HG03159 (cell line): Measurements from ENCODE around the gene ATG10.

Source experiments
- ATAC-seq: cut with Tn5 transposase; IDR thresholded peaks from one replicate; pipeline ENCODE4 v1.9.1; 2021; ENCODE audit warnings: mild to moderate bottlenecking, moderate library complexity; ENCODE audit not compliant: unreplicated experiment

The ATG10 gene

GRCh38 chr5:82160948-82161347 is 189.1 kb downstream of the ATG10 start:
- ATAC-seq = no peak

GRCh38 chr5:82162573-82162972 is 190.8 kb downstream of the ATG10 start:
- no peak for ATAC-seq

DNA sequence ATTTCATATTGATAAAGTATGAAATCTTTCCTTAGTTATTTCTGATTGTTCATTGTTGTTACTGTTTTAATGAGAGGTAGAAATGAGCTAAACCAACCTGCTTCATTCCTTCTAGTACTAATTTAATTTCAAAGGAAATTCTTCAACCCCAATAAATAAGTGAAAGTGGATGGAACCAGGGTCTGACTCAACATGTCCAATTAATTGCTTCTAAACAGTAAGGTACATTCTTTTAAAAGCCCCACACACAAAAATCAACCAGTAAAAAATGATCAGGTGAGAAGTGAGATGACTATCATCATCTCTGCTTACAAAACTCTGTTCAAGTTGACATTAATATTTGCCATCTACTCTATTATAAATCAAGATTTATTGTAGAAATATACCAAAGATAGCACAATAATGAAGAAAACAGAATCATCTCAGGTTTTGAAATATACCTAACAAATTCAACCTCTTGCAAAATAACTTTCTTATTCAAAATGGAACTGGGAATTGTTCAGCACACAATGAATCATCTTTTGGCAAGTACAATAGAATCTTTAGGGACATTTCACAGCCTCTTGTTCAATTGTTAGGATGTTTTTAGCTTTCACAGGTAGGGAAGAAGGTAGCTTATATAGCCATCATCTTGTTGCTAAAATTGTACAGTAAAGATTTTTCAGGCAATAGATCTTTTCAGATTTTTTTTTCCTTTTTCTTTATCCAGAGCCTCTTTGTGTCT is 191.8 kb downstream of the ATG10 start:
- ATAC-seq = no peak

- ATAC-seq = no peak
Observed at GRCh38 chr5:82164176-82164976, 192.6 kb downstream of the ATG10 start.

GRCh38 chr5:82164977-82165713 is 193.3 kb downstream of the ATG10 start:
- ATAC-seq = no peak

DNA sequence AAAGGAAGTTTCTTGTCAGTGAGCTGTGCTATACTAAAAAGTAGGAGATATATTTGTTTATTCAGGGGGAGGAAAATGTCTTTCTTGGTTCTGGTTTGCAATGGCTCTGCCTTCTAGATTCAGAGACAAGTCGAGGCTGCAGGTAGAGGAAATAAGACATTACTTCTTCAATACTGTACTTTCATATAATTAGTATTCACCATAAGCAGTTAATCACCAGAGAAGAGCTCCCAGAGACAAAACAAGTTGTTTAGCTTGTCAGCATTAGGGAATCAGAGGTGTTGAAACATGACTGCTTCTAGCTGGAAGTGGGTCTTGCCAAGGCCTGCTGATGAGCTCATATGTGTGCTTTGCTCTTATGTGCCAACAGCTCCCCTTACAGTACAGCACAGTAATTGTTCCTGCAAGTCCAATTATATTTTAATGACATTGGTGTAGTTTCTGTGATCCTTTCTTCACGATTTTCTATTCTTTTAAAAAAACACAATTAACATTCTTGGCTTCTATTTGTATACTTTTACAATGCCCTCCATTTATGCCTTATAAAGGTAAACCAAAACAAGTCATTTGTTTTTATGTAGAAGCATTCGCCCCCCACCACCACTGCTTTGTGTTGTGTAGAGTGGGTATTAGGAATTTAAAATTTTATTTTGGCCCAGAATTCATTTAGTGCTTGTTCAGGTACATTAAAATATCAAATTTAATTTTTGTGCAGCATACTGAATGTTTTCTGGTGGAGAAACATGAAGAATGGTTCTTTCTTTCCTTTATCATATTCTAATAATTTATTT is 194.1 kb downstream of the ATG10 start:
- peak; percentile 88 for ATAC-seq

GRCh38 chr5:82167372-82167935 is 195.6 kb downstream of the ATG10 start:
- no peak for ATAC-seq

GRCh38 chr5:82168294-82168693 is 196.5 kb downstream of the ATG10 start:
- no peak for ATAC-seq

DNA sequence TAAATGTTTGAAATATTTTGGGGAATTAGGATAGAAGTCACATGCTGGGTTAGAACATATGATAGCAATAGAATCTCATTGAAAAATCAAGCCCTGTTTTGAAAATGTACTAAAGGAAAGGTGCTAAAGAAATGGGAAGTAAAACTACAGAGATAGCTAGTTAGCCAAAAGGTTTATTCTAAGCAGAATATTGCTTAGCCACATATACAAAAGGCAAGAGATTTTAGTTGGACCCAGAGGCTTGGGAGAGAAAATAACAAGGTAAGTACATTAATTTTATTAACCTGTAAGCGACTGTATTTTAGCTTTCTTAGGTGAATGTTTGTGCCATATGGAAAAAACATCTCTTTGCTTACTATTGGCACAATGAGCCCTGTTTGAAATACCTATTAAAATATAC is 198.1 kb downstream of the ATG10 start:
- no peak for ATAC-seq

- peak; percentile 98 for ATAC-seq
Observed at GRCh38 chr5:82174128-82174918, 202.5 kb downstream of the ATG10 start.

GRCh38 chr5:82174919-82175219 is 203.0 kb downstream of the ATG10 start:
- no peak for ATAC-seq

GRCh38 chr5:82176115-82176814 is 204.4 kb downstream of the ATG10 start:
- ATAC-seq = no peak

GRCh38 chr5:82178378-82178777 is 206.6 kb downstream of the ATG10 start:
- ATAC-seq = no peak

- no peak for ATAC-seq
Observed at GRCh38 chr5:82182662-82183061, 210.8 kb downstream of the ATG10 start.

- ATAC-seq = no peak
Observed at GRCh38 chr5:82183828-82184227, 212.0 kb downstream of the ATG10 start.

DNA sequence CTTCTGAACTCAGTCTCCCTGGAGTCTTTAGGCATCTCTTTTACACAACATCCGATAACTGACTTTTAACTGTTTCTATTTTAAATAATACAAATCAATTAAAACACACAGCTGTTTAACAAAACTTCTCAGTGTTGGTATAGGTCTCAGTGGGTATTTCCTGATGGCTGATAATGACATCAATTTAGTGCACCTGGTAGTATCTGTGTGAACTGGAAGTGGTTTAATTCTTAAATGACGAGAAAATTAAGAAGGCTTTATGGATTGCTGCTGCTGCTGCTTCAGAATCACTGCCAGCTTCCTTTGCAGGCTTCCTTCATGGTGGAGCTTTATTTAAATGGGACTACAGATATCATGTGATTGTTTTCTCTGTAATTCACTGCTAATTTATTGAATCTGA is 214.0 kb downstream of the ATG10 start:
- no peak for ATAC-seq

DNA sequence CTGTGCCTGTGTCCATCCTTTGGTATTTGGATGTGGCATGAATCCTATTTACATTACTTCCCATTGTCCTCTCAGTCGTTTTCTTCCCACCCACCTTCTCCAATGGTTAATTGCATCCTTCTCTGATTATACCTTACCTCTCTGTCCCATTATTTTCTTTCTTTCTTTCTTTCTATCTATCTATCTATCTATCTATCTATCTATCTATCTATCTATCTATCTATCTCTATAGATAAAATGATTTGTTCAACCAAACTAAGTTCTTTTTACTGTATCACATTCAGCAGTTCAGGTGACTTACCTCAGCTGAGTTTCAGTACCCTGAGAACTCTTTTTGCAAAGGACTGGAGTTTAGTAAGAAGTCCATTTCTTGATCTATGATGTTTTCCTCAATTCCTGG is 225.7 kb downstream of the ATG10 start:
- ATAC-seq = no peak

GRCh38 chr5:82204567-82204966 is 232.7 kb downstream of the ATG10 start:
- ATAC-seq = no peak

- no peak for ATAC-seq
Observed at GRCh38 chr5:82205005-82205404, 233.2 kb downstream of the ATG10 start.
